Endothelial cell of umbilical vein (primary cell): ENCODE data around the gene CCL17. TPM values are rescaled to one million over a fixed set of nuclear protein-coding genes. Genes with fewer than 3 reads are reported as not detected.

Experiments
- BruUV-seq: library from RNA; stranded (reverse); fragments of 400-500 nt; replicated peaks from 2 replicates; lab custom pipeline; 2021; lab: Mats Ljungman, UMichigan
- CTCF ChIA-PET: fragments of 300-600, 350-600 bp; sonication (Branson Sonifier 250); formaldehyde crosslinking; loops from one replicate; lab custom pipeline; 2021; ENCODE audit warnings: antibody characterized with exemption, inconsistent platforms; lab: Charles Lee
- POLR2A ChIA-PET: fragments of 300-600, 350-600 bp; sonication (Branson Sonifier 250); formaldehyde crosslinking; loops from one replicate; lab custom pipeline; 2021; ENCODE audit warnings: antibody characterized with exemption, inconsistent platforms; lab: Charles Lee
- DNase-seq: peaks from one replicate; pipeline ENCODE4 v3.0.0-alpha.2; 2011; ENCODE audit warnings: low read depth, low spot score
- FAIRE-seq: peaks from 2 replicates; lab custom pipeline; 2011; peaks lifted over from hg19 to GRCh38; lab: Jason Lieb, UNC
- H2AFZ ChIP-seq: 2 replicates; pipeline ENCODE4 v1.6.0; 2012; ENCODE audit warnings: low read depth, low read length, control low read depth, inconsistent platforms
- H3K27ac ChIP-seq: 2 replicates; pipeline ENCODE4 v1.5.1; 2011; ENCODE audit warnings: low read depth, mild to moderate bottlenecking, control low read depth, low read length, moderate library complexity; ENCODE audit not compliant: insufficient read depth
- H3K27me3 ChIP-seq, 2 experiments: 2 replicates each; pipeline versions ENCODE4 v1.6.0 to v1.6.1; 2011; ENCODE audit warnings: low read length in 2 of 2, mixed read lengths in 1 of 2; ENCODE audit not compliant: control insufficient read depth in 2 of 2, insufficient read depth in 2 of 2
- H3K36me3 ChIP-seq, 2 experiments: 2 replicates in 1 of 2; 3 replicates in 1 of 2; pipeline ENCODE4 v1.5.1; 2011; ENCODE audit warnings: low read length in 2 of 2, mild to moderate bottlenecking in 1 of 2, moderate library complexity in 1 of 2; ENCODE audit not compliant: control insufficient read depth in 2 of 2, insufficient read depth in 2 of 2; ENCODE audit errors: extremely low read depth in 1 of 2
- H3K4me1 ChIP-seq: 3 replicates; pipeline ENCODE4 v1.5.1; 2011; ENCODE audit warnings: mild to moderate bottlenecking, low read length; ENCODE audit not compliant: control insufficient read depth, insufficient read depth; ENCODE audit errors: extremely low read depth
- H3K4me2 ChIP-seq: 2 replicates; pipeline ENCODE4 v1.6.1; 2011; ENCODE audit warnings: low read length, control low read depth, mixed read lengths; ENCODE audit not compliant: insufficient read depth
- H3K4me3 ChIP-seq, 3 experiments: fragments of 200-600 bp in 1 of 3; sonication (generic), shearing (Covaris generic) in 1 of 3; replicated peaks in 1 of 3; 2 replicates each; pipeline ENCODE4 v1.5.1; 2011 to 2016; ENCODE audit warnings: control low read depth in 3 of 3, low read length in 3 of 3, mild to moderate bottlenecking in 2 of 3, inconsistent platforms in 1 of 3, low read depth in 1 of 3, moderate library complexity in 1 of 3; ENCODE audit not compliant: insufficient read depth in 1 of 3
- H3K79me2 ChIP-seq: 2 replicates; pipeline ENCODE4 v1.6.0; 2012; ENCODE audit warnings: low read length, inconsistent platforms; ENCODE audit not compliant: control insufficient read depth, insufficient read depth
- H3K9ac ChIP-seq: replicated peaks from 2 replicates; pipeline ENCODE3; 2011; ENCODE audit warnings: low read length, control low read depth; ENCODE audit not compliant: insufficient read depth; ENCODE audit errors: extremely low read depth
- H3K9me1 ChIP-seq: replicated peaks from 3 replicates; pipeline ENCODE4 v1.6.0; 2011; ENCODE audit warnings: mild to moderate bottlenecking, low read length; ENCODE audit not compliant: control insufficient read depth, insufficient read depth; ENCODE audit errors: extremely low read depth
- H3K9me3 ChIP-seq: replicated peaks from 2 replicates; pipeline ENCODE4 v1.5.1; 2012; ENCODE audit warnings: low read length, inconsistent platforms; ENCODE audit not compliant: control insufficient read depth, insufficient read depth
- H4K20me1 ChIP-seq: replicated peaks from 2 replicates; pipeline ENCODE3; 2011; ENCODE audit warnings: mild to moderate bottlenecking, low read length; ENCODE audit not compliant: control insufficient read depth, insufficient read depth; ENCODE audit errors: extremely low read depth
- CTCF ChIP-seq, 2 donors: IDR thresholded peaks; 1 replicate in 1 of 2; 2 replicates in 1 of 2; pipeline ENCODE4 v1.5.1; 2011; ENCODE audit warnings: low read length in 2 of 2, mild to moderate bottlenecking in 2 of 2, moderate library complexity in 2 of 2, control low read depth in 1 of 2, inconsistent platforms in 1 of 2, low read depth in 1 of 2; ENCODE audit not compliant: insufficient read depth in 1 of 2; ENCODE audit errors: extremely low read depth in 1 of 2
- EZH2 ChIP-seq: IDR thresholded peaks from 2 replicates; pipeline ENCODE4 v1.6.1; 2012; ENCODE audit warnings: borderline replicate concordance, low read depth, mild to moderate bottlenecking, moderate library complexity, low read length, inconsistent platforms; ENCODE audit not compliant: severe bottlenecking
- FOS ChIP-seq: IDR thresholded peaks from 2 replicates; pipeline ENCODE4 v1.6.1; 2011; ENCODE audit warnings: mild to moderate bottlenecking, low read length, moderate library complexity, borderline replicate concordance; ENCODE audit not compliant: insufficient read depth
- GATA2 ChIP-seq: IDR thresholded peaks from 2 replicates; pipeline ENCODE4 v1.7.0; 2011; ENCODE audit warnings: low read depth, mild to moderate bottlenecking, moderate library complexity, mixed read lengths, low read length; ENCODE audit not compliant: insufficient read length, insufficient read depth
- JUN ChIP-seq: IDR thresholded peaks from 2 replicates; pipeline ENCODE4 v1.6.1; 2011; ENCODE audit warnings: borderline replicate concordance, low read depth; ENCODE audit not compliant: insufficient read length, insufficient read depth
- MYC ChIP-seq: IDR thresholded peaks from one replicate; pipeline ENCODE4 v1.6.1; 2011; ENCODE audit warnings: mild to moderate bottlenecking, low read depth, low read length
- POLR2A ChIP-seq: IDR thresholded peaks from 2 replicates; pipeline ENCODE4 v1.6.1; 2012; ENCODE audit warnings: low read depth, mild to moderate bottlenecking, control low read depth, low read length
- POLR2AphosphoS5 ChIP-seq: IDR thresholded peaks from 2 replicates; pipeline ENCODE4 v1.6.1; 2012; ENCODE audit warnings: low read depth, mild to moderate bottlenecking, control low read depth, low read length, moderate library complexity; ENCODE audit not compliant: insufficient read depth
- dilution Hi-C: fragments of 300-500 bp; cut with MboI; formaldehyde crosslinking; loops from one replicate; pipeline ENCODE4 v1.15.0; 2019; ENCODE audit warnings: low sequenced_read_pairs; ENCODE audit not compliant: extremely low pct_ligation_motif_present
- intact Hi-C: fragments of 100-400 bp; cut with micrococcal nuclease; formaldehyde crosslinking; loops from one replicate; pipeline ENCODE4 v1.10.0; 2022
- polyA plus RNA-seq, 4 experiments: library from polyadenylated mRNA; depleted of rRNA in 3 of 4; stranded (reverse) in 3 of 4; unstranded in 1 of 4; fragments of >200 nt; gene quantifications; 2 replicates each; pipeline versions ENCODE4 v1.2.1 to v1.2.3, GENCODE V29; 2011 to 2012; ENCODE audit warnings: missing spikeins in 1 of 4
- total RNA-seq: library from RNA; stranded (reverse); gene quantifications from 2 replicates; pipeline ENCODE4 v1.2.3, GENCODE V29; 2021
- TF ChIP-seq, protein P1 (sequence below): IDR thresholded peaks from 2 replicates; pipeline ENCODE4 v1.6.1; 2011; ENCODE audit not compliant: insufficient read depth, insufficient read length

The CCL17 gene
- total and polyA plus RNA-seq, 2 donors (not counting 3 experiments of a cell fraction or from before 2014, with no cell fraction given) = not detected

DNA sequence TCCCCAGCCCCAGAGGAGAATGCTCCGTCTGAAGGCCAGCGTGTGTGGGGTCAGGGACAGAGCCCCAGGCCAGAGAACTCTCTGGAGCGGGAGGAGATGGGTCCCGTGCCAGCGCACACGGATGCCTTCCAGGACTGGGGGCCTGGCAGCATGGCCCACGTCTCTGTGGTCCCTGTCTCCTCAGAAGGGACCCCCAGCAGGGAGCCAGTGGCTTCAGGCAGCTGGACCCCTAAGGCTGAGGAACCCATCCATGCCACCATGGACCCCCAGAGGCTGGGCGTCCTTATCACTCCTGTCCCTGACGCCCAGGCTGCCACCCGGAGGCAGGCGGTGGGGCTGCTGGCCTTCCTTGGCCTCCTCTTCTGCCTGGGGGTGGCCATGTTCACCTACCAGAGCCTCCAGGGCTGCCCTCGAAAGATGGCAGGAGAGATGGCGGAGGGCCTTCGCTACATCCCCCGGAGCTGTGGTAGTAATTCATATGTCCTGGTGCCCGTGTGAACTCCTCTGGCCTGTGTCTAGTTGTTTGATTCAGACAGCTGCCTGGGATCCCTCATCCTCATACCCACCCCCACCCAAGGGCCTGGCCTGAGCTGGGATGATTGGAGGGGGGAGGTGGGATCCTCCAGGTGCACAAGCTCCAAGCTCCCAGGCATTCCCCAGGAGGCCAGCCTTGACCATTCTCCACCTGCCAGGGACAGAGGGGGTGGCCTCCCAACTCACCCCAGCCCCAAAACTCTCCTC is 21.9 kb upstream of the CCL17 start:
- no TSS peak for BruUV-seq
- Histone ChIP-seq H3K9ac (no peak overlapping the region), H3K36me3 (no peaks in the 10 kb centered on the region), H3K27ac (no peak overlapping the region), H3K9me1 (no peaks in the 10 kb centered on the region), H2AFZ (no peak overlapping the region), H4K20me1 (no peaks in the 10 kb centered on the region), H3K9me3 (no peaks in the 10 kb centered on the region), H3K79me2 (no peaks in the 10 kb centered on the region), H3K4me1 (peaks cover 12% of the 10 kb centered on the region), H3K4me2 (no peak overlapping the region), H3K27me3 (no peaks in the 10 kb centered on the region), H3K4me3 (no peak overlapping the region)
- intact Hi-C loops (no loop called here), dilution Hi-C loops (no loop called here)
- TF ChIP-seq POLR2AphosphoS5 = no peak
- TF ChIP-seq, protein P1, sequence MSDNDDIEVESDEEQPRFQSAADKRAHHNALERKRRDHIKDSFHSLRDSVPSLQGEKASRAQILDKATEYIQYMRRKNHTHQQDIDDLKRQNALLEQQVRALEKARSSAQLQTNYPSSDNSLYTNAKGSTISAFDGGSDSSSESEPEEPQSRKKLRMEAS = no peak
- no peak for TF ChIP-seq JUN
- TF ChIP-seq MYC = no peak
- TF ChIP-seq CTCF (IDR thresholded peaks at IDR 0.05; ENCODE audit: extremely low read depth in 1 of 2, insufficient read depth in 1 of 2, low read depth in 1 of 2, low read length in 2 of 2) = no peak
- TF ChIP-seq POLR2A = no peak
- TF ChIP-seq FOS = no peak
- no peak for TF ChIP-seq GATA2
- TF ChIP-seq EZH2 = no peak
- ChIA-PET CTCF (no interaction called here), POLR2A (no interaction called here)
- FAIRE-seq (no peak), DNase-seq (no peak)
